Kidney tubule cell (primary cell): ENCODE results near the gene SPATA17.
"Not testable (repeated sequence)": the region's sequence is repeated elsewhere in the genome, so short reads cannot be mapped to it uniquely, and the experiment has no call there.

ENCODE experiments used
- DNase-seq: peaks from one replicate; pipeline ENCODE4 v3.0.0-alpha.2; 2018; ENCODE audit warnings: low spot score

SPATA17 gene, protein sequence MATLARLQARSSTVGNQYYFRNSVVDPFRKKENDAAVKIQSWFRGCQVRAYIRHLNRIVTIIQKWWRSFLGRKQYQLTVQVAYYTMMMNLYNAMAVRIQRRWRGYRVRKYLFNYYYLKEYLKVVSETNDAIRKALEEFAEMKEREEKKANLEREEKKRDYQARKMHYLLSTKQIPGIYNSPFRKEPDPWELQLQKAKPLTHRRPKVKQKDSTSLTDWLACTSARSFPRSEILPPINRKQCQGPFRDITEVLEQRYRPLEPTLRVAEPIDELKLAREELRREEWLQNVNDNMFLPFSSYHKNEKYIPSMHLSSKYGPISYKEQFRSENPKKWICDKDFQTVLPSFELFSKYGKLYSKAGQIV

DNA sequence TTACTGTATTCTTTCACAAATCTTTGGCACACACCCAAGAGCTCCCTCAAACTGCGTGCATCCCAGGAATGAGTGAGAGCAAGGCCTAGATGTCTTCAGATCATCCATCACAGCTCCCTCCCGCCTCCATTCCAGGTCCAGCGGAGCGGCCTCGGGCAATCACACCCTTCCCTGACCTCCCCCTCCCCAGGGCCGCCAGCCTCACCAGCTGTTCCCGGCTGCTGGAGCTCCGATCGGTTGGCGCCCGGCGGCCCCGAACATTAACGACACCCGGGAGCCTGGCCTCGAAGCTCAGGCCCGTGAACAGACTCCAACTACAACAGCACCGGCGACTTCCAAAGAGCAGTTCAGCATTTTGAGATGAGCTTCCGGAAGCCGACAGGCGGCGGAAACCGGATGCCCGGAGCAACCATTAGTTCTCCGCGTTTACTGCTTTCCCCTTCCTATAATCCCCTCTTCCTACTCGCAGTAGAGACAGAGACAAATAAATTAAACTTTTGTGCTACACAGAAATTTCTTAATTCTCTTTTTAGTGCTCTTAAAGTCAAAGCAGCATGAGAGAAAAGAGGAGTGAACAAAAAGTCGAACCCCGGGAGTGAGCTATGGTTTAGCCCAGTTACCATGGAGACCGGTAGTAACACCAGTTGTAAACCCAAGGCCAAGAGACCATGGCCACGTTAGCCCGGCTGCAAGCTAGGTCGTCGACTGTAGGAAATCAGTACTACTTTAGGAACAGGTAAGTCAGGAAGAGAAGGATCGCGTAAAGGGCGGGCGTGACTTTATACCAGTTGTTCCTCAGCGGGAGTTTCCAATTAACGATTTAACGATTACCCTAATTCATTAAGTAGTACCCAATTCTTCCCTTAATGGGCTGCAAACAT lies at the start of gene SPATA17, which contains the start of gene GPATCH2:
Gene SPATA17, plus strand, starts transcription at position 634 of the 881 bp plus-strand sequence. Its CDS starts 35 bp downstream, at position 669.
Gene GPATCH2, minus strand, starts transcription at position 380 of the 881 bp plus-strand sequence. Its CDS starts 119 bp downstream, at position 261.
- peak; percentile 92 for DNase-seq

DNA sequence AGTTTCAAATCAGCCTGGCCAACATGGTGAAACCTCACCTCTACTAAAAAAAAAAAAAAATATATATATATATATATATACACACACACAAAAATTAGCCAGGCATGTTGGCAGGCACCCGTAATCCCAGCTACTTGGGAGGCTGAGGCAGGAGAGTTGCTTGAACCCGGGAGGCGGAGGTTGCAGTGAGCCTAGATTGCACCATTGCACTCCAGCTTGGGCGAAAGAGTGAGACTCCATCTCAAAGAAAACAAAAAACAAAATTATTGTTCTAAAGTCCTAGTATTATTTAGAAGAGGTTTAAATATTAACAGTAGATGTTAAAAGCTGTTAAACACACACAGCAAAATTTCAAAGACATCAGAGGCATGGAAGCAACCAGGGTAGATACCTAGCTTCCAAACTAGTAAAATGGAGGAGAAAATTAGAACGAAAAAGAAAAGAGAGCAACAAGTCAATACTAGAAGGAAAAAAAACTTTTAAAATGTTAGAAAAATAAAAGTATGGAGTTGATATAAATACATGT lies 46.8 kb upstream of the SPATA17 start:
- not testable (repeated sequence) for DNase-seq

DNA sequence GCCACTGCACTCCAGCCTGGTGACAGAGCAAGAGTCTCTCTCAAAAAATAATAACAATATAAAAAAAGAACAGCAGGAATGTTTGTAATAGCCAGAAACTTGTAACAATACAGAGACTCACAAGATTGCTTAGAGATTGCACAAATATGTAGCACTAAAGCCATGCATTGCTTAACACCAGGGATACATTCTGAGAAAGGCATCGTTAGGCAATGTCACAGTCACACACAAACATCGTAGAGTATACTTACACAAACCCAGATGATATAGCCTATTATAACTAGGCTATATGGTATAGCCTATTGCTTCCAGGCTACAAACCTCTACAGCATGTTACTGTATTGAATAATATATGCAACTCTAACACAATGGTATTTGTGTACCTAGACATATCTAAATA lies 45.6 kb upstream of the SPATA17 start:
- no peak for DNase-seq

DNA sequence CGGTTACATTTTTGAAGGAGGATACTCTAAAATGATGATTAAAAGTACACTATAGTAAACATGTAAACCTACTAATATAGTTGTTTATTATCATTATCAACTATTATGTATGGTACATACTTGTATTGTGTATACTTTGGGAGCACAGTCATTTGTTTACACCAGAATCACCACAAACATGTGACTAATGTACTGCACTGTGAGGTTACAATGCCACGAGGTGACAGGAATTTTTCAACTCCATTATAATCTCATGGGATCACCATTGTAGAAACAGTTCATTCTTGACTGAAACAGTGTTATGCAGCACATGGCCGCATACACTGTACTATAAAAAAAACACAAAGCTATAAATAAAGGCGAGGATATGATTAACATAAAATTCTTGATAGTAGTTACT lies 44.6 kb upstream of the SPATA17 start:
- no peak for DNase-seq

DNA sequence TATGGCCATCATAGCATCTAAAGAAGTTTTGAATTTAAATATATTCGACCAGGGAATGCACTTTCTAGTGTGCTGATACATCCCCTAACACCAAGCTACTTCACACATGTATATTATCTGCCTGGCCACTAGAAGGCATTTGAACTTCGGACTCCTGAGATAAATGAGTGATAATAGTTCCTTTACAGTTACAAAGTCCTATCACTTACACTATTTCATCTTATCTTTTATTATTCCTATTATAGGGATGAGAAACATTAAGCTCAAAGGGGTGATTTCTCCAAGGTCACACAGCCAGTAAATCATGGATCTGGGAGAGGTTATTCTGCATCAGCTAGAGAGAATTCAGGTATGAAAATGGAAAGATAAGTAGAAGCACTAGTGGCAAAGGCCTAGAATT lies 40.5 kb upstream of the SPATA17 start:
- DNase-seq: no peak

DNA sequence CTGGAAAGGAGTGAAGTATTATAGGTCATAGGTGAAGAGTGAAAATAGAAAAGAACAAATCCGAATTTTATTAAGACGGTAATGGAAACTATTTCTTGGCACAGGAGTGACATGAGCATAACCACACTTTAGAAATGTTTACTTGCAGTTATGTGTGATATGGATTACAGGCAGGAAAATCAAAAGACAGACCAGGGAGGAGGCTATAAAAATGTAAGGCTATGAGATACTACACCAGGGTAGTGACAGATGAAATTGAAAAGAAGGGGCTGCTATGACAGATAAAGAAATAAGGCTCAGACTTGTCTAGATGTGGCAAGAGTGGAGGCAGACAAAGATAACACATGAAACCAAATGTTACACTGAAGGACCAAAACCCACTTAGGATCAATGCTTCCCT lies 32.0 kb upstream of the SPATA17 start:
- DNase-seq: no peak

DNA sequence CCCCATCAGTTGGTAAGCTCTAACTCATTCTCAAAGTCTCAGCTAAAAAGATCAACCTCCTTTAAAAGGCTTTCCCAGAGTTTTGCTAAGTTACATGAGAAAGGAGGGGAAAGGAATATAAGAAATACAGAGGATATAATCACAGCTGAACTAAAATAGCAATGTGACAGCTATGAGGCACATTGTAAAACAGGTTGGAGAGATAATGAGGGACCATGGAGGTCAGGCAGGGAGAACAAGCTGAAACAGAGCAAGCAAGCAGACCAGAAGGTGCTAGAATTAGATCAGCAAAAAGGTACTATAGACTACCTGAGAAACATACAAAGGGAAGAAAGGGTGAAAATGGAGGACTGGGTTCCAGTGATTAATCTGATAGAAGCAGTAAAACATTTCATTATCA lies 28.8 kb upstream of the SPATA17 start:
- no peak for DNase-seq

DNA sequence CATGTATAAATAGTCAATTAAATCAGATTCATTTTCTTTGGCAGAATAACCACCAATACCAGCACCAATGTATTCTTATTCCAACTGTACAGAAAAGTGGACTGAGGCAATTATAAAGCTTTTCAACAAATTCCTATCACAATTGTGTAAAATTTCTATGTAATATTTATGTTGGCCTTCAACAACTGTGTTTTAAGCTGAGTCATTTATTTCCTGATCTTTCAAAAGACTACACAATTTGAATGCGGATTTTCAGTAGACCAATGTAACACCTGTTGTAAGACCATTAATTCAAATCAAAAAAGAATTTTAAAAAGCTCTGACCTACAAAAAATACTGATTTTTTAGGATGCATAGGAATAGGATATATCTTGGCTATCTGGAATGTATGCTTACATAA lies 25.8 kb upstream of the SPATA17 start:
- DNase-seq: no peak

DNA sequence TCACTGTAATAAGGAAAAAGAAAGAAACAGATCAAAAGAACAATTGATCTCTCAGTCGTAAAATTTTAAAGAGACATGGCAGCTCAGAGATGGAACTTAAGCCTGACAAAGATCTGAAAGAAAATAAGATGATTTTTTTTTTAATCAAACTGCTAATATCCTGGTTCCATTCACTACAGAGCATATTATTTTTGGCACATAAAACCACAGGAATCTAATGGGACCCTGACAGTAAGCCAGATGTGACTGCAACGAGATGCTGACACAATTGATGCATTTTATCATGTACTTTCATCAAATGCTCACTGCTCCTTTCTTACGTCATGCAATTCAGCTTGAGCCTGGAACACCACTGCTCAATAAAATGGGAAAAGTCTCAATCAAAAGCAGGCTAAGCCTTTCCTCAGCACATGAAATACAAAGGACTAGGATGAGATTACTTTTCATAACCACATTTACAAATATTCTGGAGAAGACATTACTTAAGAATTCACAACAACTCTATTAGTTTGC lies 16.9 kb upstream of the SPATA17 start:
- no peak for DNase-seq

DNA sequence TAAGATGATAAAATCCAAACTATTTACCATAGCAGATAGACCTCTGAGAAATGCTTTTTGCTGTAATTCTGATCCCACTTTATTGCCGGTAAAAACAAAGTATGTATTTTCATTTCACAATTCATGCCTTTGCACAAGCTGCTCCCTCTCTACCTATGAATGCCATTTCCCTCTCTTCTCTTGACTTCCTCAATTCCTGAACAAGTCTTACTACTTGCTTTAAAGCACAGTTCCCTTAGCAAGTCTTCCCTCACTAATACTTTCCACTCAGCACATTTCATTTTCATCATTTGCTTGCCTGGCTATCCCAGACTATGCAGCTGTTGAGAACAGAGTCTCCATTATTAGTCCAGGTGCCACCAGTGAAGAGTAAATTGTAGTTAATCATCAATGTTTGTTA lies 14.0 kb upstream of the SPATA17 start:
- no peak for DNase-seq

DNA sequence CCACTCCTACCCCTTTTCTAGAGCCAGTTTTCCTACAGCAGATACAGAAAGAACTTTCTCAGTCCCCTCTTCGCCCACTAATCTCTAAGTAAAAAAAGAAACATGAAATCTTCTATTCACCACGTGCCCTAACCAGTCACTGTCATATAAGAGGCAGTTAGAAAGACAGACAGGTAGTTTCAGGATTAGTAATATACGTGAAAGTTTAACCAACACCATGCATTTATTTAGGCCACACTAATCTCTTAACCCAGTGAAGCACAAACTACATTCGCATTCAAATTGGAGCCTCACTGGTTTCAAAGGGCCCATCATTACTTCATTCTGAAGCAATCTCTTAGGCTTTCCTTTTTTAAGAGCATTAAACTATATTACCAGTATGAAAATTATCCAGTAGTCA lies 10.3 kb upstream of the SPATA17 start:
- DNase-seq: peak; percentile 7

DNA sequence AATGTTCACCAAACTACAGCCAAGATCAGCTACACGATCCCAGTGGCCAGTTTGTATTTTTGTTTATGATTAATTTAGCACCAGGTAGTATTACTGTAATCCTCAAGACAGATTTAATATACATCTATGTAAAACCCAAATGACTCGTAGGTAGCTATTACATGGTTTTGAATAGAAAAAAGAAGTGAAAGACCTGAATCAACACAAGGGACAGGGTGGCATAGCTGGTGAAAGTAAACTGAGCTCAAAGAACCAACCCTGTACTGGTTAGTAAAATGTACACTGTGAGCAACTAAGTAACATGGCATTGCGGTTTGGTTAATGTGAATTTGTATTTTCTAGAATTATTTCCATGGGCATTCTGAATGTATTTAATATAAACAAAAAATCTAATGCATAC lies 9.1 kb upstream of the SPATA17 start:
- no peak for DNase-seq

DNA sequence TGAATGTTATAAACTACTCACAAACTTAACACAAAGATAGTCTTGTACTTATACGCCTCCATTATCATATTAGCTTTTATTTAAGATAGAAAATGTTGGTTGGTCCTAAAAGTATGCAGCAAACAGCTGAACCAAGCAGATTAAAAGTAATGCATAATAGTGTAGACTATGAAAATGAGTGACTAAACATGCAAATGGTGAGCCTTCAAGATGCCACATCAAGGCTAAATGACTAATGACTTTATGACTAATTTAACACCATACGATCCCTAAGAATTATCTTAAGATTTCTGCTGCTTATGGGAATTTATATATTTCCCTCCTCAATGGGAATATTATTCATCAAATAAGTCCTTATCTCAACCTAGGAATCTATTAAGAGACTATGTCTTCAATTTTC lies 4.8 kb upstream of the SPATA17 start:
- no peak for DNase-seq

DNA sequence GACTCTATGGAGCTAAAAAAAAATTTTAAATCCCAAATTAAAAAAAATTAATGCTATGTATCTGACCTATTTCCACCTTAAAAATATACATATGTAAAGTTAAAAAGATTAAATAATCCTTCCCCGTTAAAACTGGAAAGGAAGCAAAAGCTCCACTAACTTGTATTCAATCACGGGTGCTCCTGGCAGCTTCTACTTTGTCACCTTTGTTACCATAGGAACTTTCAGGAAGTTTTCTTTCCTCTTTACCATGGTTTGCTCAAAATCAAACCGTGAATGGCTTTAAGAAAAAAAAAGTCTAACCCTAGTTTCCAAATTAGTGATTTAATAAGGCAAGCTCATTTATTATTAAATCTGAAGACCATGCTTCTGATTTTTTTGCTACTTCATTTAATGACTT lies 3.7 kb upstream of the SPATA17 start:
- DNase-seq: peak; percentile 35

DNA sequence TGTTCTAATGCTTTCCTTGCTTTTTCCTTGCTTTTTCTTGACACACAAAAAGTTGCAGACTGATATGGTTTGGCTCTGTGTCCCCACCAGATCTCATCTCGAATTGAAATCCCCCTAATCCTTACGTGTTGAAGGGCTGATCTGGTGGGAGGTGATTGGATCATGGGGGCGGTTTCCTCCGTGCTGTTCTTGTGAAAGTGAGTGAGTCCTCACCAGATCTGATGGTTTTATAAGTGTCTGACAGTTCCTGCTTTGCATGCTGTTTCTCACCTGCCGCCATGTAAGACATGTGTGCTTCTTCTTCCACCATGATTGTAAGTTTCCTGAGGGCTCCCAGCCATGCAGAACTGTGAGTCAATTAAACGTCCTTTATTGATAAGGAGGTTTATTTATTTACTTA lies 11.3 kb downstream of the SPATA17 start:
- no peak for DNase-seq

DNA sequence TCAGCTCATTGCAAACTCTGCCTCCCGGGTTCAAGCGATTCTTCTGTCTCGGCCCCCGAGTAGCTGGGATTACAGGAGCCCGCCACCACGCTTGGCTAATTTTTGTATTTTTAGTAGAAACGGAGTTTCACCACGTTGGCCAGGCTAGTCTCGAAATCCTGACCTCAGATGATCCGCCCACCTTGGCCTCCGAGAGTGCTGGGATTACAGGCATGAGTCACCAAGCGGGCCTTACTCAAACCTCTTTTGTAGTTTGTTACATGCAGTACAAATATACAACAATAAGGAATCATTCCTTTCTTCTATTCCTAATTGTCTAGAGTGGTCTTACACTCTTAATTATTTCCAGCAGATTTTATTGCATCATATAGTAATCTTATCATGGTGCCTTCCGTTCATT lies 16.6 kb downstream of the SPATA17 start:
- DNase-seq: no peak

DNA sequence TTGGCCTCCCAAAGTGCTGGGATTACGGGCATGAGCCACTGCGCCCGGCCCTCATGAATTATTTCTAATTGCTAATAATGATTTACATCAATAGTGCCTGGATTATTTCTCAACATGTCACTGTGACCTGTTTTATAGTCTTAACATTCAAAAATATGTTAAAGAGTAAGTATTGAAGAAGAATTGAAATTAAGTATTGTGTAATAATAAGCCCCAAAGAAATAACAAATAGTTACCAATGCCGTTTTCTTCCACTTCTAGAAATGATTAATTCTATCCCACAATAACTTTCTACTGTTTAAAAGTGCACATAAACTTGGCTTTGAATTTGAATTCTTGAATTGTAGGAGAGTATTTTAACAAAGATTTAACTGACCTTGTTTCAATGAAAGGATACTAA lies 19.5 kb downstream of the SPATA17 start:
- DNase-seq: no peak

DNA sequence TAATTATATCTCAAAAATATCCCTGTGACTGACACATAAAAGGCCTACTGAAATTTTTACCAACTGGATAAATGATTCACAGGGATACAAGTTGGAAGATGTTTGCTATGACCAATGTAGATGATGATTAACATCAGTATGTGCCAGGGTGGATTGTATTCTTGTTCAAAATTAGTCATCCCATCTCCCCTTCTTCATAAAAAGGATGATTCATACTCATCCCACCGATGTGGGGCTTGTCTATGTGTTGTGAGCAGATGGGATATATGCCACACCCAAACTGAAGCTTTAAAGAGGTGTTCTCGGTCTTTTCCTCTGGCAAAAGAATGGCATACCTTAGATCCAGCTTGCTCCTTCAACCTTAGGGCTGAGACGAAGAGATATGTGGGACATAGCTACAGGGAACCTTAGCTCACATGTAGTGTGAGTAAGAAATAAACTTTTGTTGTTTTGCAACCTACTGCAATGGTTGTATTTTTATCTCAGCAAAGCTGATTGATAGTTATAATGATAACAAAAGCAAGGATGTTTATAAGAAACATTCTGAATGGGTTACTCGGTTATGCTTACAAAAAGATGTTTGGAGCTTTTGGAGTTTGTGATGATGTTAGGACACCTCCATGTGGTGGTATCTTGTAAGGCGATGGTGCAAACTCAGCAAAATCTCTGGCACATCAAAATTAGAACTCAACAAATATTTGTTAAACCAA lies 29.4 kb downstream of the SPATA17 start:
- DNase-seq: peak; percentile 96

DNA sequence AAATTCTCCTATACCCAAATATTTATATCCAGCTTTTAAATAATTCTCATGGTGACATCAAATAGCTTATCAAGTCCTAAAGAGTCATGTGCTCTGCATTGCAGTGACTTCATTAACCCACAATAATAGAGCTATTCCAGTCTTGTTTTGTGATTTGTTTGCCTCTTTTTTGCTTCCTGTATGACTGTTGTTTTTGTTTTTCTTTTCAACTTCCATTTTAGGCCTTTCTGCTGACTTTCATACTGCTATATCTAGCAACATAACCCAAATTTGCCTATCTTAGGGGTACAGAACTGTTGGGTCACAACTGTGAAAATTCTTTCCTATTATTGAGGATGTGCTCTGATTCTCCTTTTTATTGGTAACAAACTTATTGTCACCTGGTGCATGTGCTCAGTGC lies 30.3 kb downstream of the SPATA17 start:
- DNase-seq: no peak

DNA sequence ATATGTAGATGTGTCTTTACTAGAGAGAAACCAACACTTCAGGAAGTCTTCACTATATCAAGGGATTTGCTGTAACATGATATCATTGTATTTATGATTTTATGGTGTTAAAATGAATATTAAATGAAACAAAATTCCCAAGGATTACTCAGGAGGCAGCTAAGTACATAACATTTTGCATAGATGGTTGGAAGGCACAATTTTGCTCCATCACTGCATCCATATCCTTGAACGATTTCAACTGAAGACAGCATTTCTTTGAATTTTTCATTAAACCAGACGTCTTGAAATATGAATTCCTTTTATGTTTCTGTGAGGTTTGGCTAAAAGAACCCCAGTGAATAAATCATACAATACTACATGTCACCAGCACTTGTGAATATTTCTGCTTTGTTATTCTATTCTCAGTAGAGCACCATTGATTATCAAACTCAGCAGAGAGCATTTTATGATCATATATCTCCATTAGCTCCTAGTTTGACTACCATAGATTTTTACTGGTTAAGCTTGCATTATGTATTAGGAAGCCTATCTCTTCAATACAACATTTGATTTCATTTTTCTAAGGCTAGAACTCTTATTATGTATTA lies 37.3 kb downstream of the SPATA17 start:
- no peak for DNase-seq

DNA sequence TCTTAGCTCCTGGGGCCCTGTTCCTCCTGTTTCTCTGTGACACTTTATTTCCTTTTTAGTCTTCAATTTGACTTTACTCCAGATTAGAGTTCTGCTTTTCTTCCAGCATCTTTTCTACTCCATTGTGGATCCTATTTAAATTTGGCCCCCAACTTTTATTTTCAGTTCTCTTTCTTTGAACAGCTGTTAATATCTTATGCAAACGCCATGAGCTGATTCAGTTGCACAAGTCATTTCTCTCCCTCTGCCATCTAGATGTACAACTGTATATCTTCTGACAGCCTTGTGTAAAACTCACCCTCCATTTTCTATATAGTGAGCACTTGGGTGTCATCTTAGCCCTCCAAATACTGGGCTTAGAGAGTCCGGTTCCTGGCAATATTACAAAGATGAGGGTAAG lies 42.2 kb downstream of the SPATA17 start:
- no peak for DNase-seq
